Mesenchymal stem cell (in vitro differentiated cells and primary cell): ENCODE data around the gene TIMP2.
A peak's percentile ranks its signal among the peaks of the same experiment; 100 is the strongest.

Experiments used
- DNase-seq: peaks from one replicate; pipeline ENCODE4 v3.0.0-alpha.2; 2013
- H2AFZ ChIP-seq: one replicate; pipeline ENCODE4 v1.6.1; 2013; ENCODE audit warnings: low read depth, mild to moderate bottlenecking, control low read depth, inconsistent platforms, low read length, moderate library complexity
- H2AK5ac ChIP-seq: 2 replicates; pipeline ENCODE4 v1.6.1; 2013; ENCODE audit warnings: low read length, moderate library complexity, mild to moderate bottlenecking, inconsistent platforms; ENCODE audit not compliant: severe bottlenecking
- H2BK120ac ChIP-seq: one replicate; pipeline ENCODE4 v1.6.1; 2013; ENCODE audit warnings: low read depth, mild to moderate bottlenecking, inconsistent platforms, low read length, moderate library complexity
- H2BK12ac ChIP-seq, 2 experiments: one replicate each; pipeline ENCODE4 v1.6.1; 2013; ENCODE audit warnings: inconsistent platforms in 2 of 2, low read length in 2 of 2, mild to moderate bottlenecking in 2 of 2, moderate library complexity in 2 of 2, control low read depth in 1 of 2
- H2BK15ac ChIP-seq: one replicate; pipeline ENCODE4 v1.6.1; 2013; ENCODE audit warnings: mild to moderate bottlenecking, low read depth, inconsistent platforms; ENCODE audit not compliant: poor library complexity, severe bottlenecking
- H2BK5ac ChIP-seq: 2 replicates; pipeline ENCODE4 v1.6.1; 2013; ENCODE audit warnings: low read depth, mild to moderate bottlenecking, low read length, control low read depth, inconsistent platforms; ENCODE audit not compliant: poor library complexity, severe bottlenecking
- H3K14ac ChIP-seq, 2 experiments: one replicate each; pipeline ENCODE4 v1.6.1; 2013; ENCODE audit warnings: inconsistent platforms in 2 of 2, low read length in 2 of 2, control low read depth in 1 of 2, mild to moderate bottlenecking in 1 of 2, moderate library complexity in 1 of 2
- H3K18ac ChIP-seq, 2 experiments: one replicate each; pipeline ENCODE4 v1.6.1; 2013; ENCODE audit warnings: inconsistent platforms in 2 of 2, low read length in 2 of 2, control low read depth in 1 of 2, low read depth in 1 of 2, mild to moderate bottlenecking in 1 of 2
- H3K23ac ChIP-seq, 2 experiments: one replicate each; pipeline ENCODE4 v1.6.1; 2013; ENCODE audit warnings: inconsistent platforms in 2 of 2, low read length in 2 of 2, mild to moderate bottlenecking in 2 of 2, moderate library complexity in 2 of 2, control low read depth in 1 of 2
- H3K27ac ChIP-seq: 2 replicates; pipeline ENCODE4 v1.5.1; 2013; ENCODE audit warnings: mild to moderate bottlenecking, moderate library complexity, low read length, control low read depth, inconsistent platforms; ENCODE audit not compliant: poor library complexity, severe bottlenecking
- H3K27me3 ChIP-seq, 2 experiments: 2 replicates each; pipeline versions ENCODE4 v1.6.1 to v1.7.0; 2013; ENCODE audit warnings: low read length in 2 of 2, mild to moderate bottlenecking in 2 of 2, moderate library complexity in 2 of 2, control low read depth in 1 of 2, inconsistent platforms in 1 of 2; ENCODE audit not compliant: control insufficient read depth in 1 of 2, insufficient read depth in 1 of 2
- H3K36me3 ChIP-seq, 2 experiments: 2 replicates each; pipeline versions ENCODE4 v1.6.1 to v1.7.0; 2013; ENCODE audit warnings: low read length in 2 of 2, control low read depth in 1 of 2, inconsistent platforms in 1 of 2, low read depth in 1 of 2, mild to moderate bottlenecking in 1 of 2; ENCODE audit not compliant: insufficient read depth in 2 of 2, control insufficient read depth in 1 of 2
- H3K4ac ChIP-seq, 2 experiments: one replicate each; pipeline ENCODE4 v1.6.1; 2013; ENCODE audit warnings: inconsistent platforms in 2 of 2, low read length in 2 of 2, mild to moderate bottlenecking in 2 of 2, moderate library complexity in 2 of 2, control low read depth in 1 of 2, low read depth in 1 of 2
- H3K4me1 ChIP-seq: 2 replicates; pipeline ENCODE4 v1.6.1; 2013; ENCODE audit warnings: low read depth, low read length, control low read depth; ENCODE audit not compliant: control insufficient read depth, insufficient read depth
- H3K4me2 ChIP-seq: 2 replicates; pipeline ENCODE4 v1.6.1; 2013; ENCODE audit warnings: low read length, mild to moderate bottlenecking, inconsistent platforms; ENCODE audit not compliant: poor library complexity, severe bottlenecking
- H3K4me3 ChIP-seq, 2 experiments: 2 replicates each; pipeline versions ENCODE4 v1.5.1 to v1.7.0; 2013; ENCODE audit warnings: low read length in 2 of 2, mild to moderate bottlenecking in 2 of 2, control low read depth in 1 of 2, low read depth in 1 of 2; ENCODE audit not compliant: insufficient read depth in 1 of 2
- H3K79me1 ChIP-seq: replicated peaks from 2 replicates; pipeline ENCODE4 v1.6.1; 2013; ENCODE audit warnings: mild to moderate bottlenecking, control low read depth, low read length, inconsistent platforms; ENCODE audit not compliant: poor library complexity, severe bottlenecking
- H3K9ac ChIP-seq: 2 replicates; pipeline ENCODE4 v1.7.0; 2013; ENCODE audit warnings: mild to moderate bottlenecking, low read length, moderate library complexity
- H3K9me3 ChIP-seq: 2 replicates; pipeline ENCODE4 v1.7.0; 2013; ENCODE audit warnings: mild to moderate bottlenecking, low read length; ENCODE audit not compliant: control insufficient read depth
- H4K8ac ChIP-seq: one replicate; pipeline ENCODE4 v1.6.1; 2013; ENCODE audit warnings: inconsistent platforms, mild to moderate bottlenecking, low read length, moderate library complexity
- H4K91ac ChIP-seq: one replicate; pipeline ENCODE4 v1.6.1; 2013; ENCODE audit warnings: mild to moderate bottlenecking, low read length, inconsistent platforms
- WGBS: methylation state at CpG from one replicate; pipeline ENCODE4 v1.1.7; 2013; ENCODE audit warnings: mixed read lengths; 5-methylcytosine and 5-hydroxymethylcytosine counted together

Gene TIMP2

GRCh38 chr17:78919861-78920450 lies 5.2 kb downstream of the TIMP2 start:
- no peak overlapping the region for H2BK15ac ChIP-seq
- peak overlapping the region; percentile 54 for H4K91ac ChIP-seq
- no peak overlapping the region for H3K18ac ChIP-seq
- H4K8ac ChIP-seq, result peak overlapping the region; percentile 45
- H3K4me1 ChIP-seq, result peaks cover 55% of the 10 kb centered on the region
- no peak overlapping the region for H2AFZ ChIP-seq
- peak overlapping the region in 1 of 2 experiments; percentile 98 for H3K4me3 ChIP-seq
- H3K4me2 ChIP-seq, result no peak overlapping the region
- H3K27me3 ChIP-seq, result no peaks in the 10 kb centered on the region
- H2AK5ac ChIP-seq, result peak overlapping the region; percentile 19
- no peaks in the 10 kb centered on the region for H3K9me3 ChIP-seq
- no peak overlapping the region for H3K23ac ChIP-seq
- no peak for DNase-seq
- WGBS, result 88% methylated on average over 20 of the region's 20 CpGs
- peak overlapping the region; percentile 95 for H3K9ac ChIP-seq
- no peak overlapping the region for H2BK12ac ChIP-seq
- H3K27ac ChIP-seq, result peak overlapping the region; percentile 8
- no peak overlapping the region for H2BK120ac ChIP-seq
- H3K36me3 ChIP-seq, result peaks cover 7 to 27% of the 10 kb centered on the region in 2 experiments
- H3K4ac ChIP-seq, result no peak overlapping the region
- no peak overlapping the region for H2BK5ac ChIP-seq
- H3K14ac ChIP-seq, result no peak overlapping the region
- peaks cover 8% of the 10 kb centered on the region for H3K79me1 ChIP-seq

- Histone ChIP-seq H2BK5ac (no peak overlapping the region), H4K91ac (no peak overlapping the region), H3K4me3 (no peak overlapping the region), H3K14ac (no peak overlapping the region), H3K4me2 (no peak overlapping the region), H3K9ac (no peak overlapping the region), H3K36me3 (peaks cover 7 to 27% of the 10 kb centered on the region in 2 experiments), H2AFZ (no peak overlapping the region), H3K27me3 (no peaks in the 10 kb centered on the region), H3K4ac (no peak overlapping the region), H2BK15ac (no peak overlapping the region), H3K4me1 (peaks cover 55% of the 10 kb centered on the region), H3K23ac (no peak overlapping the region), H2BK120ac (no peak overlapping the region), H3K18ac (no peak overlapping the region), H3K27ac (no peak overlapping the region), H4K8ac (no peak overlapping the region), H2BK12ac (no peak overlapping the region), H2AK5ac (no peak overlapping the region), H3K79me1 (peaks cover 8% of the 10 kb centered on the region), H3K9me3 (no peaks in the 10 kb centered on the region)
- DNase-seq, result no peak
- 93% methylated on average over 14 of the region's 14 CpGs for WGBS
Measured at GRCh38 chr17:78918979-78919378, 6.2 kb downstream of the TIMP2 start.

GRCh38 chr17:78917451-78918275 lies 7.5 kb downstream of the TIMP2 start:
- Histone ChIP-seq H2BK15ac (no peak overlapping the region), H3K27me3 (no peaks in the 10 kb centered on the region), H3K4ac (no peak overlapping the region), H3K4me1 (peaks cover 50% of the 10 kb centered on the region), H3K18ac (peak overlapping the region in 1 of 2 experiments; percentile 48), H4K8ac (no peak overlapping the region), H3K23ac (no peak overlapping the region), H2BK120ac (no peak overlapping the region), H3K79me1 (peaks cover 9% of the 10 kb centered on the region), H3K9ac (peak overlapping the region; percentile 28), H3K14ac (no peak overlapping the region), H2BK5ac (no peak overlapping the region), H3K4me3 (no peak overlapping the region), H2BK12ac (no peak overlapping the region), H3K27ac (no peak overlapping the region), H3K36me3 (peaks cover 7 to 34% of the 10 kb centered on the region in 2 experiments), H3K9me3 (no peaks in the 10 kb centered on the region), H3K4me2 (no peak overlapping the region), H2AK5ac (no peak overlapping the region), H2AFZ (no peak overlapping the region), H4K91ac (no peak overlapping the region)
- 91% methylated on average over 19 of the region's 21 CpGs for WGBS
- no peak for DNase-seq
